Measurements from ENCODE around the gene ACOT13. TPM values are rescaled to one million over a fixed set of nuclear protein-coding genes. Genes with fewer than 3 reads are reported as not detected.

ACOT13 gene
- total and polyA plus RNA-seq, 4 experiments from 2014 or later: 11.1 to 19.3 (median 14.9) TPM

GRCh38 chr6:24648276-24648675 lies 18.6 kb upstream of the ACOT13 start:
- H3K4me3 ChIP-seq (ENCODE audit: low read length in 2 of 2): no peak overlapping the region

GRCh38 chr6:24649691-24650090 lies 17.2 kb upstream of the ACOT13 start:
- ChIA-PET POLR2A (ENCODE audit: partially characterized antibody) (no interaction called here), CTCF (ENCODE audit: partially characterized antibody) (interaction anchor here (1.1 kb wide), 1 partner anchor 69 kb away, joined by 3 read pairs; no protein-coding TSS in a partner anchor)
- Histone ChIP-seq H3K36me3 (ENCODE audit: insufficient read depth, low read length) (peaks cover 35% of the 10 kb centered on the region), H3K27me3 (ENCODE audit: insufficient read depth, low read length) (peaks cover 4% of the 10 kb centered on the region), H3K27ac (ENCODE audit: low read depth, low read length) (no peak overlapping the region), H3K4me1 (ENCODE audit: insufficient read depth, low read length) (peaks cover 11% of the 10 kb centered on the region), H3K9me3 (ENCODE audit: control insufficient read depth in 1 of 2, low read length in 2 of 2) (no peaks in the 10 kb centered on the region), H3K4me3 (ENCODE audit: low read length in 2 of 2) (no peak overlapping the region)
- Mint-ChIP-seq H3K27me3 (peaks cover 0 to 3% of the 10 kb centered on the region in 2 donors), H3K27ac (no peak overlapping the region), H3K36me3 (peaks cover 21 to 40% of the 10 kb centered on the region in 2 donors), H3K4me3 (no peak overlapping the region), H3K4me1 (peaks cover 14 to 21% (median 18%) of the 10 kb centered on the region in 4 donors), H3K9me3 (peaks cover 0 to 4% (median 0%) of the 10 kb centered on the region in 8 donors)
- intact Hi-C loops (cut with micrococcal nuclease): no loop called here
- no peak for DNase-seq

More at GRCh38 chr6:24648276-24648675, 18.6 kb upstream of the ACOT13 start:
- H3K4me1 Mint-ChIP-seq: peaks cover 11 to 19% (median 13%) of the 10 kb centered on the region in 4 donors
- peaks cover 14 to 31% of the 10 kb centered on the region in 2 donors for H3K36me3 Mint-ChIP-seq
- Histone ChIP-seq H3K4me1 (ENCODE audit: insufficient read depth, low read length) (peaks cover 11% of the 10 kb centered on the region), H3K36me3 (ENCODE audit: insufficient read depth, low read length) (peaks cover 24% of the 10 kb centered on the region), H3K9me3 (ENCODE audit: control insufficient read depth in 1 of 2, low read length in 2 of 2) (no peaks in the 10 kb centered on the region), H3K27me3 (ENCODE audit: insufficient read depth, low read length) (peaks cover 11% of the 10 kb centered on the region), H3K27ac (ENCODE audit: low read depth, low read length) (no peak overlapping the region)
- H3K27me3 Mint-ChIP-seq: peaks cover 0 to 3% of the 10 kb centered on the region in 2 donors
- H3K27ac Mint-ChIP-seq: peak overlapping the region in 3 of 7 donors; percentile 14 to 44 (median 19)
- intact Hi-C loops (cut with micrococcal nuclease): no loop called here
- no peak for DNase-seq
- POLR2A ChIA-PET (ENCODE audit: partially characterized antibody): interaction anchor here (0.7 to 1.1 kb wide), 2 partner anchors 18 to 71 kb away, joined by 3 to 6 read pairs; partner anchors contain the start of genes ACOT13 and TDP2
- H3K9me3 Mint-ChIP-seq: peaks cover 0 to 4% (median 0%) of the 10 kb centered on the region in 8 donors
- H3K4me3 Mint-ChIP-seq: no peak overlapping the region
- CTCF ChIA-PET (ENCODE audit: partially characterized antibody): no interaction called here

DNA sequence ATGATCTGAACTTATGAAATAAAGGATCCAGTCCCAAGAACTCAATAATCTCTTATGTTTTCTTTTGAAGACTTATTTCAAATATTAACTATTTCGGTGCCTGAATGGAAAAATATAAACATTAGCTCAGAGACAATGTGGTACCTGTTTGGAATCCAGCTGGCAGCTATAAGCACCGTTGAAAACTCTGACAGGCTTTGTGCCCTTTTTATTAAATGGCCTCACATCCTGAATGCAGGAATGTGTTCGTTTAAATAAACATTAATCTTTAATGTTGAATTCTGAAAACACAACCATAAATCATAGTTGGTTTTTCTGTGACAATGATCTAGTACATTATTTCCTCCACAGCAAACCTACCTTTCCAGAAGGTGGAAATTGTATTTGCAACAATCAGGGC lies 16.5 kb upstream of the ACOT13 start:
- Histone ChIP-seq H3K27ac (ENCODE audit: low read depth, low read length) (no peak overlapping the region), H3K36me3 (ENCODE audit: insufficient read depth, low read length) (peaks cover 35% of the 10 kb centered on the region), H3K4me1 (ENCODE audit: insufficient read depth, low read length) (peaks cover 13% of the 10 kb centered on the region), H3K9me3 (ENCODE audit: control insufficient read depth in 1 of 2, low read length in 2 of 2) (no peaks in the 10 kb centered on the region), H3K4me3 (ENCODE audit: low read length in 2 of 2) (no peak overlapping the region), H3K27me3 (ENCODE audit: insufficient read depth, low read length) (no peaks in the 10 kb centered on the region)
- DNase-seq: no peak
- POLR2A ChIA-PET (ENCODE audit: partially characterized antibody): no interaction called here
- Mint-ChIP-seq H3K36me3 (peaks cover 21 to 44% of the 10 kb centered on the region in 2 donors), H3K27ac (no peak overlapping the region), H3K4me3 (no peak overlapping the region), H3K27me3 (peaks cover 0 to 3% of the 10 kb centered on the region in 2 donors), H3K4me1 (peaks cover 12 to 21% (median 16%) of the 10 kb centered on the region in 4 donors), H3K9me3 (peaks cover 0 to 4% (median 0%) of the 10 kb centered on the region in 8 donors)
- CTCF ChIA-PET (ENCODE audit: partially characterized antibody): interaction anchor here (1.1 kb wide), 1 partner anchor 69 kb away, joined by 3 read pairs; no protein-coding TSS in a partner anchor
- intact Hi-C loops (cut with micrococcal nuclease): no loop called here

DNA sequence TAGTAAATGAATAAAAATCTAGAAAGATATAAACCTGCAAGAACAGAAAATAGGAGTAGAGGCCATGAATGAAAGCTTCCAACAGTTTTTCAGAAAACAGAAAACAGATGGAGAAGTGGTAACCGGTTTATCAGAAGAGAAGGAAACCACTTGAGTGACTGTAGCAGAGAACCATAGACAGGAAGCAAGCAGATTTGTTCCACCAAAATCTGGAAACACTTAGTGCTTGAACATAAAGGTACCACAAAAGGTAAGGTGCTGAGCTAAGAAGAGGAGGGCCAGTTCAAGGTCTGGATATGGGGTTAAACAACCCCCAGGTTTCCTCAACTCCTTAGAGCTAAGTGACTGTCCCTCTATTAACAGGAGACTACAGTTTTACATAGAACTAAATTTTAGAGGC lies 11.7 kb upstream of the ACOT13 start:
- no peak overlapping the region for H3K4me3 Mint-ChIP-seq
- H3K27me3 Mint-ChIP-seq: no peaks in the 10 kb centered on the region
- Histone ChIP-seq H3K9me3 (ENCODE audit: control insufficient read depth in 1 of 2, low read length in 2 of 2) (no peaks in the 10 kb centered on the region), H3K36me3 (ENCODE audit: insufficient read depth, low read length) (peaks cover 36% of the 10 kb centered on the region), H3K4me1 (ENCODE audit: insufficient read depth, low read length) (peaks cover 10% of the 10 kb centered on the region), H3K27ac (ENCODE audit: low read depth, low read length) (no peak overlapping the region), H3K27me3 (ENCODE audit: insufficient read depth, low read length) (no peaks in the 10 kb centered on the region), H3K4me3 (ENCODE audit: low read length in 2 of 2) (no peak overlapping the region)
- H3K27ac Mint-ChIP-seq: peak overlapping the region in 6 of 7 donors; percentile 17 to 85 (median 61)
- POLR2A ChIA-PET (ENCODE audit: partially characterized antibody): interaction anchor here (1.4 to 2.9 kb wide), 2 partner anchors 9 to 11 kb away, joined by 6 to 9 read pairs; partner anchors contain the start of genes ACOT13, KIAA0319 and TDP2
- H3K36me3 Mint-ChIP-seq: peaks cover 36 to 75% of the 10 kb centered on the region in 2 donors
- H3K4me1 Mint-ChIP-seq: peaks cover 26 to 41% (median 32%) of the 10 kb centered on the region in 4 donors
- intact Hi-C loops (cut with micrococcal nuclease): no loop called here
- DNase-seq: no peak
- CTCF ChIA-PET (ENCODE audit: partially characterized antibody): interaction anchor here (1.1 to 1.4 kb wide), 2 partner anchors 44 to 74 kb away, joined by 3 to 4 read pairs; no protein-coding TSS in a partner anchor
- no peaks in the 10 kb centered on the region for H3K9me3 Mint-ChIP-seq

GRCh38 chr6:24658573-24659560 lies 8.0 kb upstream of the ACOT13 start:
- no peak overlapping the region for H3K27ac ChIP-seq (ENCODE audit: low read depth, low read length)
- H3K4me3 ChIP-seq (ENCODE audit: low read length in 2 of 2): no peak overlapping the region
- Mint-ChIP-seq H3K4me3 (no peak overlapping the region), H3K27me3 (no peaks in the 10 kb centered on the region), H3K27ac (peak overlapping the region in 1 of 7 donors; percentile 20), H3K4me1 (peaks cover 34 to 69% (median 54%) of the 10 kb centered on the region in 4 donors), H3K36me3 (peaks cover 38 to 78% of the 10 kb centered on the region in 2 donors), H3K9me3 (no peaks in the 10 kb centered on the region)
- H3K4me1 ChIP-seq (ENCODE audit: insufficient read depth, low read length): peaks cover 20% of the 10 kb centered on the region
- intact Hi-C loops (cut with micrococcal nuclease): no loop called here
- ChIA-PET POLR2A (ENCODE audit: partially characterized antibody) (no interaction called here), CTCF (ENCODE audit: partially characterized antibody) (interaction anchor here (2.1 kb wide), 1 partner anchor 78 kb away, joined by 8 read pairs; no protein-coding TSS in a partner anchor)
- no peak for DNase-seq
- H3K27me3 ChIP-seq (ENCODE audit: insufficient read depth, low read length): no peaks in the 10 kb centered on the region
- H3K9me3 ChIP-seq (ENCODE audit: control insufficient read depth in 1 of 2, low read length in 2 of 2): no peaks in the 10 kb centered on the region
- peaks cover 19% of the 10 kb centered on the region for H3K36me3 ChIP-seq (ENCODE audit: insufficient read depth, low read length)

DNA sequence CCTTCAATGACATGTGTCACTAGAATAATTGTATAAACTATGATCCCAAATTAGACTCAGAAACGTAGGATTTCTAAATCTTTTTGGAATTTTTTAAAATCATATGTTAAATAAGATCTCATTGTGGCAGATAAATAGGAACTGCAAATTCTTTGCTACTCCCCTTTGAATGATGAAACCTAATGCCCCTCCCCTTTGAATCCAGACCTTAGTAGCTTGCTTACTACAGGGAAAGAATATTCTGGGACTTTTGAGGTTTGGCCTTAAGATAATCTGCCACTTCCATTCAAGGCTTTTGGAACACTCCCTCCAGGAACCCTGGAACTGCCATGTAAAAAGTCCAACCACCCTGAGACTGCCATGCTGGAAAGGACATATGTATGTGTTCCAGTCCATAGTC lies 7.3 kb upstream of the ACOT13 start:
- intact Hi-C loops (cut with micrococcal nuclease): no loop called here
- no peak overlapping the region for H3K4me3 ChIP-seq (ENCODE audit: low read length in 2 of 2)
- Mint-ChIP-seq H3K27ac (peak overlapping the region in 1 of 7 donors; percentile 29), H3K9me3 (no peaks in the 10 kb centered on the region), H3K27me3 (no peaks in the 10 kb centered on the region), H3K36me3 (peaks cover 41 to 79% of the 10 kb centered on the region in 2 donors), H3K4me1 (peaks cover 37 to 74% (median 57%) of the 10 kb centered on the region in 4 donors), H3K4me3 (no peak overlapping the region)
- ChIA-PET POLR2A (ENCODE audit: partially characterized antibody) (no interaction called here), CTCF (ENCODE audit: partially characterized antibody) (interaction anchor here (2.1 kb wide), 1 partner anchor 78 kb away, joined by 8 read pairs; no protein-coding TSS in a partner anchor)
- H3K9me3 ChIP-seq (ENCODE audit: control insufficient read depth in 1 of 2, low read length in 2 of 2): no peaks in the 10 kb centered on the region
- no peaks in the 10 kb centered on the region for H3K27me3 ChIP-seq (ENCODE audit: insufficient read depth, low read length)
- DNase-seq: no peak
- peaks cover 27% of the 10 kb centered on the region for H3K4me1 ChIP-seq (ENCODE audit: insufficient read depth, low read length)
- H3K27ac ChIP-seq (ENCODE audit: low read depth, low read length): no peak overlapping the region
- peaks cover 18% of the 10 kb centered on the region for H3K36me3 ChIP-seq (ENCODE audit: insufficient read depth, low read length)

DNA sequence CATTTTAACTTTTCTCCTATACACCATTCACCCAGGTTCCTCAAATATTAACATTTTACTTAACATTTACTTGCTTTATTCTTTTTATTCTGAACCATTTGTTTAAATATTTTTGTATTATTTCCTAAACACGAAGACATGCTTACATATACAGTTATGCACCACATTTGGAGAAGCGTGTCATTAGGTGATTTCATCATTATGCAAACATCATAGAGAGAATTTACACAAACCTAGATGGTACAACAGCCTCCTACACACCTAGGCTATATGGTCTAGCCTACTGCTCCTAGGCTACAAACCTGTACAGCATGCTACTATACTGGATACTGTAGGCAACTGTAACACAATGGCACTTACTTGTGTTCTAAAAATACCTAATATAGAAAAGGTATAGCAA lies 6.8 kb upstream of the ACOT13 start:
- POLR2A ChIA-PET (ENCODE audit: partially characterized antibody): no interaction called here
- CTCF ChIA-PET (ENCODE audit: partially characterized antibody): no interaction called here
- Histone ChIP-seq H3K4me3 (ENCODE audit: low read length in 2 of 2) (no peak overlapping the region), H3K9me3 (ENCODE audit: control insufficient read depth in 1 of 2, low read length in 2 of 2) (no peaks in the 10 kb centered on the region), H3K27ac (ENCODE audit: low read depth, low read length) (no peak overlapping the region), H3K27me3 (ENCODE audit: insufficient read depth, low read length) (no peaks in the 10 kb centered on the region), H3K4me1 (ENCODE audit: insufficient read depth, low read length) (peaks cover 31% of the 10 kb centered on the region), H3K36me3 (ENCODE audit: insufficient read depth, low read length) (peaks cover 18% of the 10 kb centered on the region)
- no peaks in the 10 kb centered on the region for H3K9me3 Mint-ChIP-seq
- no peak overlapping the region for H3K27ac Mint-ChIP-seq
- no peak for DNase-seq
- peaks cover 45 to 81% of the 10 kb centered on the region in 2 donors for H3K36me3 Mint-ChIP-seq
- intact Hi-C loops (cut with micrococcal nuclease): loop anchor here (10.0 kb wide), 1 partner anchor 165 kb away; the partner anchor contains the start of gene ALDH5A1
- no peak overlapping the region for H3K4me3 Mint-ChIP-seq
- H3K4me1 Mint-ChIP-seq: peaks cover 42 to 79% (median 62%) of the 10 kb centered on the region in 4 donors
- H3K27me3 Mint-ChIP-seq: no peaks in the 10 kb centered on the region
